HepG2 (cell line): ENCODE data around the gene DNASE1L2. TPM values are rescaled to one million over a fixed set of nuclear protein-coding genes. Genes with fewer than 3 reads are reported as not detected.
A peak's percentile ranks its signal among the peaks of the same experiment; 100 is the strongest.

Experiments used
- HHEX ChIP-seq: IDR thresholded peaks from 2 replicates; pipeline ENCODE4 v1.6.1; 2016; ENCODE audit warnings: control low read depth
- HOXA3 ChIP-seq: sonication (generic); formaldehyde crosslinking; IDR thresholded peaks from 2 replicates; pipeline ENCODE4 v1.5.0; 2020; ENCODE audit warnings: missing genetic modification reagents
- KAT2B ChIP-seq: fragments of 150-350 bp; IDR thresholded peaks from 2 replicates; pipeline ENCODE4 v1.6.1; 2014; ENCODE audit warnings: low read depth, low read length, borderline replicate concordance
- NR2C2 ChIP-seq: sonication (generic); formaldehyde crosslinking; IDR thresholded peaks from 2 replicates; pipeline ENCODE4 v1.4.0; 2020; ENCODE audit warnings: missing genetic modification reagents, mild to moderate bottlenecking, moderate library complexity, borderline replicate concordance
- TAF1 ChIP-seq: sonication (generic); formaldehyde crosslinking; IDR thresholded peaks from 2 replicates; pipeline ENCODE4 v1.4.0; 2020; ENCODE audit warnings: missing genetic modification reagents
- TOE1 ChIP-seq: sonication (generic); formaldehyde crosslinking; IDR thresholded peaks from 2 replicates; pipeline ENCODE4 v1.4.0; 2020; ENCODE audit warnings: mild to moderate bottlenecking, missing genetic modification reagents
- ZFP1 ChIP-seq: IDR thresholded peaks from 2 replicates; pipeline ENCODE4 v1.6.1; 2016
- ZKSCAN1 ChIP-seq: fragments of 150-350 bp; IDR thresholded peaks from 2 replicates; pipeline ENCODE4 v1.6.1; 2014; ENCODE audit warnings: low read length
- ZNF724P ChIP-seq: sonication (generic); formaldehyde crosslinking; IDR thresholded peaks from 2 replicates; pipeline ENCODE4 v1.8.0; 2022; ENCODE audit warnings: missing genetic modification reagents, borderline replicate concordance
- ZNF781 ChIP-seq: sonication (generic); formaldehyde crosslinking; IDR thresholded peaks from 2 replicates; pipeline ENCODE4 v1.5.1; 2020; ENCODE audit warnings: borderline replicate concordance, mild to moderate bottlenecking, missing genetic modification reagents; ENCODE audit errors: not compliant biosample characterization
- ZSCAN25 ChIP-seq: sonication (generic); formaldehyde crosslinking; IDR thresholded peaks from 2 replicates; pipeline ENCODE4 v1.8.0; 2022; ENCODE audit warnings: mild to moderate bottlenecking, missing genetic modification reagents
- polyA plus RNA-seq, 8 experiments: library from polyadenylated mRNA; depleted of rRNA in 3 of 8; stranded (reverse) in 7 of 8; unstranded in 1 of 8; fragments of >200 nt; fragmentation: Illumina TruSeq in 4 of 8; extraction: Trizol in 4 of 8; gene quantifications; 2 replicates each; pipeline versions ENCODE4 v1.2.1 to v1.2.3, GENCODE V29; 2011 to 2016; ENCODE audit warnings: low read depth in 4 of 8, missing spikeins in 1 of 8, mixed read lengths in 1 of 8; ENCODE audit not compliant: insufficient read depth in 1 of 8
- total RNA-seq, 5 experiments: library from RNA; depleted of rRNA; stranded (reverse); fragments of >200 nt; fragmentation: Illumina TruSeq; extraction: Trizol; gene quantifications; 2 replicates each; pipeline ENCODE4 v1.2.3, GENCODE V29; 2016; ENCODE audit warnings: low read depth in 1 of 5
- TF ChIP-seq, protein P1 (sequence below): IDR thresholded peaks from 2 replicates; pipeline ENCODE4 v1.6.1; 2016; ENCODE audit warnings: mild to moderate bottlenecking
- TF ChIP-seq, protein P2 (sequence below): sonication (generic); formaldehyde crosslinking; IDR thresholded peaks from one replicate; pipeline ENCODE4 v1.5.1; 2020; ENCODE audit warnings: mild to moderate bottlenecking, missing genetic modification reagents; ENCODE audit errors: not compliant biosample characterization
- TF ChIP-seq, protein P3 (sequence below): sonication (generic); formaldehyde crosslinking; IDR thresholded peaks from 2 replicates; pipeline ENCODE4 v1.4.0; 2020; ENCODE audit warnings: missing genetic modification reagents; ENCODE audit errors: not compliant biosample characterization
- TF ChIP-seq, protein P4 (sequence below): sonication (generic); formaldehyde crosslinking; IDR thresholded peaks from 2 replicates; pipeline ENCODE4 v1.4.0; 2020; ENCODE audit warnings: missing genetic modification reagents, mild to moderate bottlenecking, borderline replicate concordance

DNASE1L2 gene
- total and polyA plus RNA-seq, 2 of the 13 experiments (the other 11 are each of a cell fraction or from before 2014, with no cell fraction given), result 0.44 to 0.50 TPM

DNA sequence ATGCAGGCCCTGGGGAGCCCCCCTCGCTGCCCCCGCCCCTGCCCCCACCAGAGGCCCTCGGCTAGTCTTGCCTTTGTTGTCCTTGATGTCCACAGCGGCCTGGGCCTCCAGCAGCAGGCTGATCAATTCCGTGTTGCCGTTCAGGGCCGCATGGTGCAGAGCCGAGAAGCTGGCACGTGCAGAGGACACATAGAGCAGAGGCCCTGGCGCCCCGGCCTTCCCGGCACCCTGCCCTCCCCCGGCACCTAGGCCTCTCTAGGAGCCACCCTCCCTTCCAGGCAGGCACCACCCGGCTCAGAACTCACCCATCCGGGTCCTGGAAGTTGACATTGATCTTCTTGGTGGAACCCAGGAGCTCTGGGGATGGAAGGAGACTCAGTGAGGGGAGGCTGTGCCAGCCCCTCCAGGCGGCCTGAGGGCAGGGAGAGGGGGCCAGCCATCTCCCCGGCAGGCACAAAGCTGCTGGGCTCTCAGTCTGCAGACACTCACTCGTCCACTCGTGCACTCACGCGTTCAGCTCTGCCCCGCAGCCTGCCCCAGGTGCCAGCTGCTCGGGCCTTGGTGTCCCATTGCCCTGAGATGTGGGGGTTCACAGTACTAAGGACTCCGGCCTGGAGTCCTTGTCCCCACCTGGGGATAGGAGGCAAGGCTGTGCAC, 46.1 kb upstream of the DNASE1L2 start (continued):
- TF ChIP-seq TOE1 (CRISPR knock-in tag) (no peak), ZSCAN25 (CRISPR knock-in tag) (no peak), NR2C2 (CRISPR knock-in tag) (no peak), KAT2B (no peak), HHEX (CRISPR knock-in tag) (no peak), HOXA3 (CRISPR knock-in tag) (no peak), ZFP1 (CRISPR knock-in tag) (no peak), ZKSCAN1 (no peak), TAF1 (CRISPR knock-in tag) (no peak), ZNF724P (CRISPR knock-in tag) (0 out of 2 replicates have a peak, but pooled peaks have one; percentile 33), ZNF781 (CRISPR knock-in tag) (no peak)
- TF ChIP-seq, protein P1, sequence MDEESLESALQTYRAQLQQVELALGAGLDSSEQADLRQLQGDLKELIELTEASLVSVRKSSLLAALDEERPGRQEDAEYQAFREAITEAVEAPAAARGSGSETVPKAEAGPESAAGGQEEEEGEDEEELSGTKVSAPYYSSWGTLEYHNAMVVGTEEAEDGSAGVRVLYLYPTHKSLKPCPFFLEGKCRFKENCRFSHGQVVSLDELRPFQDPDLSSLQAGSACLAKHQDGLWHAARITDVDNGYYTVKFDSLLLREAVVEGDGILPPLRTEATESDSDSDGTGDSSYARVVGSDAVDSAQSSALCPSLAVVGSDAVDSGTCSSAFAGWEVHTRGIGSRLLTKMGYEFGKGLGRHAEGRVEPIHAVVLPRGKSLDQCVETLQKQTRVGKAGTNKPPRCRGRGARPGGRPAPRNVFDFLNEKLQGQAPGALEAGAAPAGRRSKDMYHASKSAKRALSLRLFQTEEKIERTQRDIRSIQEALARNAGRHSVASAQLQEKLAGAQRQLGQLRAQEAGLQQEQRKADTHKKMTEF (CRISPR knock-in tag), result peak; percentile 32; the same call in 1 of the 2 replicates
- TF ChIP-seq, protein P2, sequence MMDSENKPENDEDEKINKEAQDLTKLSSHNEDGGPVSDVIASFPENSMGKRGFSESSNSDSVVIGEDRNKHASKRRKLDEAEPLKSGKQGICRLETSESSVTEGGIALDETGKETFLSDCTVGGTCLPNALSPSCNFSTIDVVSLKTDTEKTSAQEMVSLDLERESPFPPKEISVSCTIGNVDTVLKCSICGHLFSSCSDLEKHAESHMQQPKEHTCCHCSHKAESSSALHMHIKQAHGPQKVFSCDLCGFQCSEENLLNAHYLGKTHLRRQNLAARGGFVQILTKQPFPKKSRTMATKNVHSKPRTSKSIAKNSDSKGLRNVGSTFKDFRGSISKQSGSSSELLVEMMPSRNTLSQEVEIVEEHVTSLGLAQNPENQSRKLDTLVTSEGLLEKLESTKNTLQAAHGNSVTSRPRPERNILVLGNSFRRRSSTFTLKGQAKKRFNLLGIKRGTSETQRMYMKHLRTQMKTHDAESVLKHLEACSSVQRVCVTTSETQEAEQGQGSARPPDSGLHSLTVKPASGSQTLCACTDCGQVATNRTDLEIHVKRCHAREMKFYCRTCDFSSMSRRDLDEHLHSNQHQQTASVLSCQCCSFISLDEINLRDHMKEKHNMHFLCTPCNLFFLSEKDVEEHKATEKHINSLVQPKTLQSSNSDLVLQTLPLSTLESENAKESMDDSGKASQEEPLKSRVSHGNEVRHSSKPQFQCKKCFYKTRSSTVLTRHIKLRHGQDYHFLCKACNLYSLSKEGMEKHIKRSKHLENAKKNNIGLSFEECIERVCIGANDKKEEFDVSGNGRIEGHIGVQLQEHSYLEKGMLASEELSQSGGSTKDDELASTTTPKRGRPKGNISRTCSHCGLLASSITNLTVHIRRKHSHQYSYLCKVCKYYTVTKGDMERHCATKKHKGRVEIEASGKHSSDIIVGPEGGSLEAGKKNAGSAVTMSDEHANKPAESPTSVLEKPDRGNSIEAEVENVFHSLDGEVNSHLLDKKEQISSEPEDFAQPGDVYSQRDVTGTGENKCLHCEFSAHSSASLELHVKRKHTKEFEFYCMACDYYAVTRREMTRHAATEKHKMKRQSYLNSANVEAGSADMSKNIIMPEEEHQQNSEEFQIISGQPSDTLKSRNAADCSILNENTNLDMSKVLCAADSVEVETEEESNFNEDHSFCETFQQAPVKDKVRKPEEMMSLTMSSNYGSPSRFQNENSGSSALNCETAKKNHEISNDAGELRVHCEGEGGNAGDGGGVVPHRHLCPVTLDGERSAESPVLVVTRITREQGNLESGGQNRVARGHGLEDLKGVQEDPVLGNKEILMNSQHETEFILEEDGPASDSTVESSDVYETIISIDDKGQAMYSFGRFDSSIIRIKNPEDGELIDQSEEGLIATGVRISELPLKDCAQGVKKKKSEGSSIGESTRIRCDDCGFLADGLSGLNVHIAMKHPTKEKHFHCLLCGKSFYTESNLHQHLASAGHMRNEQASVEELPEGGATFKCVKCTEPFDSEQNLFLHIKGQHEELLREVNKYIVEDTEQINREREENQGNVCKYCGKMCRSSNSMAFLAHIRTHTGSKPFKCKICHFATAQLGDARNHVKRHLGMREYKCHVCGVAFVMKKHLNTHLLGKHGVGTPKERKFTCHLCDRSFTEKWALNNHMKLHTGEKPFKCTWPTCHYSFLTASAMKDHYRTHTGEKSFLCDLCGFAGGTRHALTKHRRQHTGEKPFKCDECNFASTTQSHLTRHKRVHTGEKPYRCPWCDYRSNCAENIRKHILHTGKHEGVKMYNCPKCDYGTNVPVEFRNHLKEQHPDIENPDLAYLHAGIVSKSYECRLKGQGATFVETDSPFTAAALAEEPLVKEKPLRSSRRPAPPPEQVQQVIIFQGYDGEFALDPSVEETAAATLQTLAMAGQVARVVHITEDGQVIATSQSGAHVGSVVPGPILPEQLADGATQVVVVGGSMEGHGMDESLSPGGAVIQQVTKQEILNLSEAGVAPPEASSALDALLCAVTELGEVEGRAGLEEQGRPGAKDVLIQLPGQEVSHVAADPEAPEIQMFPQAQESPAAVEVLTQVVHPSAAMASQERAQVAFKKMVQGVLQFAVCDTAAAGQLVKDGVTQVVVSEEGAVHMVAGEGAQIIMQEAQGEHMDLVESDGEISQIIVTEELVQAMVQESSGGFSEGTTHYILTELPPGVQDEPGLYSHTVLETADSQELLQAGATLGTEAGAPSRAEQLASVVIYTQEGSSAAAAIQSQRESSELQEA, result no peak
- TF ChIP-seq, protein P3, sequence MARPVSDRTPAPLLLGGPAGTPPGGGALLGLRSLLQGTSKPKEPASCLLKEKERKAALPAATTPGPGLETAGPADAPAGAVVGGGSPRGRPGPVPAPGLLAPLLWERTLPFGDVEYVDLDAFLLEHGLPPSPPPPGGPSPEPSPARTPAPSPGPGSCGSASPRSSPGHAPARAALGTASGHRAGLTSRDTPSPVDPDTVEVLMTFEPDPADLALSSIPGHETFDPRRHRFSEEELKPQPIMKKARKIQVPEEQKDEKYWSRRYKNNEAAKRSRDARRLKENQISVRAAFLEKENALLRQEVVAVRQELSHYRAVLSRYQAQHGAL (CRISPR knock-in tag), result no peak
- TF ChIP-seq, protein P4, sequence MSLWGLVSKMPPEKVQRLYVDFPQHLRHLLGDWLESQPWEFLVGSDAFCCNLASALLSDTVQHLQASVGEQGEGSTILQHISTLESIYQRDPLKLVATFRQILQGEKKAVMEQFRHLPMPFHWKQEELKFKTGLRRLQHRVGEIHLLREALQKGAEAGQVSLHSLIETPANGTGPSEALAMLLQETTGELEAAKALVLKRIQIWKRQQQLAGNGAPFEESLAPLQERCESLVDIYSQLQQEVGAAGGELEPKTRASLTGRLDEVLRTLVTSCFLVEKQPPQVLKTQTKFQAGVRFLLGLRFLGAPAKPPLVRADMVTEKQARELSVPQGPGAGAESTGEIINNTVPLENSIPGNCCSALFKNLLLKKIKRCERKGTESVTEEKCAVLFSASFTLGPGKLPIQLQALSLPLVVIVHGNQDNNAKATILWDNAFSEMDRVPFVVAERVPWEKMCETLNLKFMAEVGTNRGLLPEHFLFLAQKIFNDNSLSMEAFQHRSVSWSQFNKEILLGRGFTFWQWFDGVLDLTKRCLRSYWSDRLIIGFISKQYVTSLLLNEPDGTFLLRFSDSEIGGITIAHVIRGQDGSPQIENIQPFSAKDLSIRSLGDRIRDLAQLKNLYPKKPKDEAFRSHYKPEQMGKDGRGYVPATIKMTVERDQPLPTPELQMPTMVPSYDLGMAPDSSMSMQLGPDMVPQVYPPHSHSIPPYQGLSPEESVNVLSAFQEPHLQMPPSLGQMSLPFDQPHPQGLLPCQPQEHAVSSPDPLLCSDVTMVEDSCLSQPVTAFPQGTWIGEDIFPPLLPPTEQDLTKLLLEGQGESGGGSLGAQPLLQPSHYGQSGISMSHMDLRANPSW (CRISPR knock-in tag), result no peak
